Measurements from ENCODE around the gene POFUT1.

GRCh38 chr20:32160341-32160740 is 47.3 kb upstream of the POFUT1 start:
- TF ChIP-seq POLR2A (IDR thresholded peaks at IDR 0.05) (no peak), CTCF (IDR thresholded peaks at IDR 0.05) (no peak)

Measured in heart left ventricle (tissue), 13 donors.